Measurements from ENCODE around the gene SEM1.
"Not testable (repeated sequence)": the region's sequence is repeated elsewhere in the genome, so short reads cannot be mapped to it uniquely, and the experiment has no call there.

The SEM1 gene

GRCh38 chr7:96701258-96701657 lies 8.4 kb downstream of the SEM1 start:
- DNase-seq (ENCODE audit: low read depth, low spot score) = no peak

- no peak for DNase-seq (ENCODE audit: low read depth, low spot score)
Measured at GRCh38 chr7:96700516-96700915, 9.1 kb downstream of the SEM1 start.

- no peak for DNase-seq (ENCODE audit: low read depth, low spot score)
Measured at GRCh38 chr7:96699219-96699871, 10.3 kb downstream of the SEM1 start.

GRCh38 chr7:96698449-96698848 lies 11.2 kb downstream of the SEM1 start:
- DNase-seq (ENCODE audit: low read depth, low spot score) = not testable (repeated sequence)

- DNase-seq (ENCODE audit: low read depth, low spot score) = no peak
Measured at GRCh38 chr7:96697822-96698221, 11.8 kb downstream of the SEM1 start.

GRCh38 chr7:96695581-96695980 lies 14.1 kb downstream of the SEM1 start:
- DNase-seq (ENCODE audit: low read depth, low spot score) = no peak

- DNase-seq (ENCODE audit: low read depth, low spot score) = no peak
Measured at GRCh38 chr7:96694082-96694481, 15.6 kb downstream of the SEM1 start.

- DNase-seq (ENCODE audit: low read depth, low spot score) = no peak
Measured at GRCh38 chr7:96691702-96692101, 17.9 kb downstream of the SEM1 start.

GRCh38 chr7:96689414-96689813 lies 20.2 kb downstream of the SEM1 start:
- no peak for DNase-seq (ENCODE audit: low read depth, low spot score)

GRCh38 chr7:96686305-96686704 lies 23.3 kb downstream of the SEM1 start:
- DNase-seq (ENCODE audit: low read depth, low spot score) = no peak

GRCh38 chr7:96685755-96686154 lies 23.9 kb downstream of the SEM1 start:
- DNase-seq (ENCODE audit: low read depth, low spot score) = no peak

- no peak for DNase-seq (ENCODE audit: low read depth, low spot score)
Measured at GRCh38 chr7:96685353-96685752, 24.3 kb downstream of the SEM1 start.

GRCh38 chr7:96679886-96680285 lies 29.8 kb downstream of the SEM1 start:
- DNase-seq (ENCODE audit: low read depth, low spot score) = peak; percentile 20

GRCh38 chr7:96676919-96677318 lies 32.7 kb downstream of the SEM1 start:
- no peak for DNase-seq (ENCODE audit: low read depth, low spot score)

GRCh38 chr7:96675548-96675947 lies 34.1 kb downstream of the SEM1 start:
- no peak for DNase-seq (ENCODE audit: low read depth, low spot score)

GRCh38 chr7:96674565-96674964 lies 35.1 kb downstream of the SEM1 start:
- no peak for DNase-seq (ENCODE audit: low read depth, low spot score)

GRCh38 chr7:96671854-96672253 lies 37.8 kb downstream of the SEM1 start:
- DNase-seq (ENCODE audit: low read depth, low spot score) = no peak

- no peak for DNase-seq (ENCODE audit: low read depth, low spot score)
Measured at GRCh38 chr7:96670338-96671289, 39.0 kb downstream of the SEM1 start.

GRCh38 chr7:96669812-96670211 lies 39.8 kb downstream of the SEM1 start:
- no peak for DNase-seq (ENCODE audit: low read depth, low spot score)

GRCh38 chr7:96667026-96667425 lies 42.6 kb downstream of the SEM1 start:
- DNase-seq (ENCODE audit: low read depth, low spot score) = no peak

- no peak for DNase-seq (ENCODE audit: low read depth, low spot score)
Measured at GRCh38 chr7:96665689-96666088, 44.0 kb downstream of the SEM1 start.

GRCh38 chr7:96664793-96665192 lies 44.9 kb downstream of the SEM1 start:
- no peak for DNase-seq (ENCODE audit: low read depth, low spot score)

- DNase-seq (ENCODE audit: low read depth, low spot score) = no peak
Measured at GRCh38 chr7:96663871-96664445, 45.7 kb downstream of the SEM1 start.
